ENCODE results near the gene PRRX1.

Gene PRRX1

DNA sequence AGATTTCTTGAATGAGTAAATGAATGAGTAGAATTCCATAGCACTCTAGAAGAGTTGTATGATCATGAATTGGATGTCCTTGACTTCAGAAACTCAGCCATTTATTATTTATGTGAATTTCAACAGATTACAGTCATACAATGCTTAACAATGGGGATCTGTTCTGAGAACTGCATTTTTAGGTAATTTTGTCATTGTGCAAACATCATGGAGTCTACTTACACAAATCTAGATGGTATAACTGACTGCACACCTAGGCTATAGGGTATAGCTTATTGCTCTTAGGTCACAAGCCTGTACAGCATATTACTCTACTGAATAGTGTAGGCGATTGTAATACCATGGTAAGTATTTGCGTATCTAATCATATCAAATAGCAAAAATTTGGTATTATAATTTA, 59.6 kb downstream of the PRRX1 start:
- no peak for DNase-seq

DNA sequence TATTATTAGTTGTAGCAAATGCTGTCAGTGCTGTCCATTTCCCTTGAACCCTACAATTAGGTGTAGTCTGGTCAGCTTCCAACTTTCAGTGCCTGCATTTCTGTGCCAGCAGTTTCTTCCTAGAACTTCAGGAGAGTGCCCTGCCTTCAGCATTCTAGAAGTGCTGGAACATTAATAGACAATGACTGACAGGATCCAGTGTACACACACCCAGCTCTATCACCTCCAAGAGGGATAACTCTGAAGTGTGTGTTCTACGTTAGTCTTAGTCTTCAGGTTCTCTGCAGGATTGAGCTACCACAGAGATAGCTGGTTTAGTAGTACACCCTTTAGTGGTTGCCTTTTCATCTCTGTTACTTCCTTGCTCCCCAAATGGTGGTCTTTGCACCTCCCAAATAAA, 61.4 kb downstream of the PRRX1 start:
- DNase-seq, result no peak

DNA sequence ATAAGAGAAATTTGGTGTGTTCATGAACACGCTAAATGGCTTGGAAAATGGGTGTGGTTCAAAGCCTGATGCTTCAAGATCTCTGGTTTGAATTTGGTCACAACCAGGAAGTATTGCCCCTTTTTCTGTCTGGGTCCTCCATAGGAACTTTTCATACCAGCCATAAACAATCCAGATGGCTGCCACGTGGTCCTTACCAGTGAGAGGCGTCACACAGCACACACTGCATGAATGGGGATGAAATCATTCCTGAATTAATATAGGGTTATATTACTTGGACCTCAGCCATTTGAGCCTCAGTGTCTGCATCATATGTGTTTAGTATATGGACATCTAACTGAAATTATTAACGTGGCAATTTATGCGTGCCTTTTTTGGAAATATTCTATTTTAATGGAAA, 64.0 kb downstream of the PRRX1 start:
- DNase-seq, result no peak

- DNase-seq, result no peak
Observed at GRCh38 chr1:170729225-170730002, 65.5 kb downstream of the PRRX1 start.

GRCh38 chr1:170730014-170730413, 66.1 kb downstream of the PRRX1 start:
- no peak for DNase-seq

DNA sequence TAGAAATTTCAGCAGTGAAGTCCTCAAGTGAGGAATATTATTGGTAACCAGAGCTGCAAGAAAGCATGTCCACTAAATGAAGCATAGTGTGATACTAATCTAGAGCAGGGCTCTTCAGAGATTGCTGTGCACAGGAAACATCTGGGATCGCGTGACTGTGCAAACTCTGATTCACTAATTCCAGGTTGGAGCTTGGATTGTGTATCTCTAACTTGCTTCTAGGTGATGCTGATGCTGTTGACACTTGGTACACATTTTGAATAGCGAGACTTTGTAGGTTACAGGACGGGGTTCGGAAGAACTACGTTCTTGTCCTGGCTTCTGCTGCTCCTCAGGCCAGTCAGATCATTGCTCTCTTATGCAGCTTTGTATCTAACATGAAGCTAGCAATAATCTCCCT, 66.5 kb downstream of the PRRX1 start:
- DNase-seq, result no peak

DNA sequence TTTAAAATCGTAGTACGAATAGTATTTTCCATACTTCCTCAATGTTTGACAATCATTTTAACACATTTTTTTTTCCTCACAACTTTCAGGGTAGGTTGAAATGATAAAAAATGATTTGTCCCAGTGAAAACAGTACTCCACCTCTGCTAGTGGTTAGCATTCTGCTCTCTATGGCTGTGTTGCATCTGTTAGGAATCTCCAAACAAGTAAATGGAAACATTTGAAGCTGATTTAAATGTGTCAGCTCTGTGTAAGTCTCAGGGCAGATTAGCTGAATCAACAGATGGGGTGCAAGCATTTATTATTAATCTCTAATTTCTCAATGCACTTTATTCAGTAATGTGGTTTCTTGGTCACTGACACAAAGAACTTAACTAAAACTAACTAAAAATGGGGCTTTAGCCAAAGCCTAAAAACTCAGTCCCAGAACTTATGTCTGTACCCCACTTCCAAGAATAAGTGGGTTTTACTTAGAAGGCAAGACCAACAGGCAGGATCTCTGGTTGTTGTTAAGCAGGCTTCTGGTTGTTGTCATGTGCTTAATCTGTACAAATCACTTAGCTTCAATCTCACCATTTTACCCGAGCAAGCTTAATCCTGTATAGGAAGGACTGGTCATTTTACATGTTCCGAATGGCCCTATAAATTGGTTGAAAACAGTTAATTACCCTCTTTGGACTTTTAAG, 67.8 kb downstream of the PRRX1 start:
- DNase-seq, result no peak

GRCh38 chr1:170732252-170732588, 68.3 kb downstream of the PRRX1 start:
- DNase-seq, result no peak

GRCh38 chr1:170734412-170735175, 70.7 kb downstream of the PRRX1 start:
- no peak for DNase-seq

- DNase-seq, result no peak
Observed at GRCh38 chr1:170735366-170736263, 71.7 kb downstream of the PRRX1 start.

- no peak for DNase-seq
Observed at GRCh38 chr1:170739803-170740202, 75.9 kb downstream of the PRRX1 start.

- DNase-seq, result no peak
Observed at GRCh38 chr1:170741678-170742077, 77.7 kb downstream of the PRRX1 start.

DNA sequence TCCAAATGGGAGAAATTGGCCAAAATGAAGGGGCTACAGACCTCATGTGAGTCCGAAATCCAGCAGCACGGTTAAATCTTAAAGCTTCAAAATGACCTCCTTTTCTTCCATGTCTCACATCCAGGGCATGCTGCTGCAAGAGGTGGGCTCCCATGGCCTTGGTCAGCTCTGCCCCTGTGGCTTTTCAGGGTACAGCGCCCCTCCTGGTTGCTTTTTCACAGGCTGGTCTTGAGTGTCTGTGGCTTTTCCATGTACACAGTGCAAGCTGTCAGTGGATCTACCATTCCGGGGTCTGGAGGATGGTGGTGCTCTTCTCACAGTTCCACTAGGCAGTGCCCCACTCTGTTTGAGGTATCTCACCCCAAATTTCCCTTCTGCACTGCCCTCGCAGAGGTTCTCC, 78.7 kb downstream of the PRRX1 start:
- no peak for DNase-seq

- no peak for DNase-seq
Observed at GRCh38 chr1:170743083-170743482, 79.2 kb downstream of the PRRX1 start.

DNA sequence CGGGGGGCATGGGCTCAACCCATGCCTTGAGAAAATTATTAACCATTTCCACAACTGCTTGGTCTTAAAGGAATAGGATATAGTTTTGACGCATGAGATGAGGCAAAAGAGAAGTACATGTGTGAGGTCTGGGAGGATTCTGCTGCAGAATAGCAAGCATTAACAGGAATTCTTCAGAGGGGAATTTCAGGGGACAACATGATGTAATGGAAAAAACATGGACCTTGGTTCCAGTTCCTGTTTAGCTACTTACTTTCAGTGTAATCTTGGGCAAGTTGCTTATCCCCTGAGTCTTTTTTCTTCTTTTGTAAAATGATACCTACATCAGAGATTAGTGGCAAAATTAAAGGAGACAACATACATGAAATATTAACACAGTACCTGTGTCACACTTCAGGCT, 85.6 kb downstream of the PRRX1 start:
- DNase-seq, result no peak

DNA sequence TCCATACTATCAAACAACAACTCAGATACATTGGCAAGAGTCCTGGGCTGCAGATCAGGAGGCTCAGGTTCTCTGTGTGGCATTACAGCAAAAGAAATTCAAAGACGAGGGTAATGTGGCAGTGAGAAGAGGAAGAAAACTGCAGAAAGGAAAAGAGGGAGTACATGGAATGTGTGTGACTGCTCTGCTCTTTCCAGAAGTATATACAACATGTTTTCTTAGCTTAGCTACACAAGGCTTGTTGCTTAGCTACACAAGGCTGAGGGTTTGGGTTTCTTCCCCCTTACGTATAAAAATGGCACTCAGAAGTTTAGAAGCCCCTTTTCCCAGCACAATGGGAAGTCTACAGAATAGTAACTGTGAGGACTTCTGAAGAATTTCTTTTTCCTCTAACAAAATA, 86.0 kb downstream of the PRRX1 start:
- DNase-seq, result no peak

DNA sequence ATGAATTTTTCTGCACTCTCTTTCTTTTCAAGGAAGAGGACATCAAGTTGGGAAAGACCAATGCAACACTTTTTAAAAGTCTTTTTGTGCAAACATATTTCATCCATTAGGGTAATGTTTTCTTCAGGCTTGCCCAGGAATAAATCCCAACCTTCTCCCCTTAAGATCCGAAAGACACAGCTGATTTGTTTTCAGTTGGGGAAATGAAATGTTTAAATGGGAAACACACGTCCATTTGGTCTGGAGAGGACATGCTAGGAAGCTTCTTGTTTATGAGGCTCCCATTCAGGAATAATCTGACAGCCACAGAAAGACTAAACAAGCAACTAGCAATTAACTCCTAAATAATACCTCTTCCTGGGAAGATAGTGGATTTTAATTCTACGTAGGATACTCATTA, 91.9 kb downstream of the PRRX1 start:
- no peak for DNase-seq

DNA sequence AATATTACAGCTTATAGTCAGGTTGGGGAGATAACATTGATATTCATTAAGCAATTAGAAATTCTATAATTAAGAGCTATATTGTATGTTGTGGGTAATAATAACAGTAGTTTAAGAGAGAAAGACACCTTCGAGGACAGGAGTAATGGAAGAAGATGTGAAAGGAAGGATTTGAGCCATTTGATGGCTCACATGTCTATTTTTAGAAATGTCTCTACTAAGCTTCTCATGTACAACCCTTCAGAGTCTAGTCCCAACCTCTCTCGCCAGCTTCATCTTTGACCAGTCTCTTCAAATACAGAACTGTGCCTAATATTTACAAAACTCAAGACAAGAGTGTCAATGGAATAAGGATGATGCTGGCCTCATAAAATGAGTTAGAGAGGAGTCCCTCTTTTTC, 95.1 kb downstream of the PRRX1 start:
- no peak for DNase-seq

DNA sequence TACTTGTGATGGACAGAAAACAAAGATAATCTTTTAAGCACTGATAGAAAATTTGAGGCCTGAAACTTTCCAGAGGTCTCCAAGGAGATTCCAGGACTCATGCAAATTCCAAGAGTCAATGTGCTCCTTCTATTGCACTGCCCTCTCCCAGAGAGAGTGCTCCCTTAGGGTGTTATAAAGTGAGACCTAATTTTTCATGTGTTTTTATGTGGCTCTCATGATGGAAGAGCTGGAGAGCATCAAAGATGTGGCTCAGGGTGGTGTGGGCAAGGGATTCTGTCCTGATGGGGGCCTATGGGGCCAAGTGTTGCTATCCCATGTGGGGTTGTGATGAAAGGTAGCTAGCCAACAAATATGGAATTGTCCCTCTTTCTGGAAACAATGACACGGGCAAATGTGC, 101.3 kb downstream of the PRRX1 start:
- no peak for DNase-seq

DNA sequence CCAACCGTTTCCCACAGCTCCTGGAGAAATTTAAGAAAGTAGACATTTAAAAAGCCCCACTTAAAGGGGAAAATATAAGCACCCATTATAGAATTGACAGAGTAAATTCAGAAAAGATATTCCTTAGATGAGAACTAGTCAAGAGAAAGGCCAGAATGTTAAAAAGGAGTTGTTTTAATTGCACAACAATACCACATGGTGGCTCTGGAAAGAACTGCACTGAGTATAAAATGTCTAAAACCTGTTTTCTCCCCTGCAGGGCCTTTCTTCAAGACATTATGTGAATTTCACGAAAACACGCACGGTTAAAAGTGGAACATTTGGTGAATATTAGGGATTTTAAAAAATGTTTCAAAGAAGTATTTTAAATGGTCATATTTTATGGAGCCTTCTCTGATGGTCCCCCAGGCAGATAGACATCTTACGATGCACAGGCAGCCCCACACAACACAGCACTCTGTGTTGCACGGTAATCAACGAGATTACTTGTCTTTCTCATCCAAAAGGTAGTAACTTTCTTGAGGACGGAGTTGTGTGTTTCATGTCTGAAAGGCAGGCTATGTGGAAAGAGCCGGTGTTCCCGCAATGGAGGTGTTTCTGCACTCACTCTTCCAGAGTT, 101.9 kb downstream of the PRRX1 start:
- no peak for DNase-seq

DNA sequence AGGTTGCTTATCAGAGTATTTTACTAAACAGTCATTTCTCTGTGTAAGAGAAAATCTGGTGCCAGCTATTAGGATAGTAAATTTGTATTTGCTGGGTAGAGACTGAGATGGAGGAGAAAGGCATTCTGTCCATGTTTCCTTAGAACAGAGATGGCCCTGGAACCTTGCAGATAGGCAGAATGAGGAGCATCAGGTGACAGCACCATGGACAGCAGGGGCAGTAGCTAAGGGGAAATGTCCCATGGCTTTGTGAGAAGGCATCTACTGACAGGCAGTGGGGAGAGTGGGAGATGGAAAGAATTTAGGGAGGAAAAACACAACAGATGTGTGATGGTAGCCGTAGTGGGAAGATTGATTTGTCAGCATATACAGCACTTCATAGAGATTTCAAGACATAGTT, 105.0 kb downstream of the PRRX1 start:
- no peak for DNase-seq

GRCh38 chr1:170769691-170770090, 105.8 kb downstream of the PRRX1 start:
- no peak for DNase-seq

DNA sequence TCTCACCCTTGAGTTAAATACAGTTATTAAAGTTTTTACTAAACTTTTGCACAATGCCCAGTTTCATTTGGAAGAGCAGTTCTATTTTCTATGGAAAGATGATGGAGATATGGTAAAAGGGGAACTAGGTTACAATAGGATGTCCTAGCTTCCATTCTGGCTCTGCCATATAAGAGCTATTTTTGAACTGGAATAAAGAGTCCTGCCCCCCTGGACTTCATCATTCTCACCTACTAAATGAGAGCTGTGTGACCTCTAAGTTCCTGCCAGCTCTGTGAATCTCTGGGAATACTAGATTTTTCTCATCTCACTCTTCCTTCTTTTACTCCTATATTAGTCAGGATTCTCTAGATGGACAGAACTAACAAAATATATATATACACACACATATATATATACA, 106.3 kb downstream of the PRRX1 start:
- no peak for DNase-seq

All from NCI-H146 (cell line).